Measurements from ENCODE around the gene CIAO2B.

Gene CIAO2B

DNA sequence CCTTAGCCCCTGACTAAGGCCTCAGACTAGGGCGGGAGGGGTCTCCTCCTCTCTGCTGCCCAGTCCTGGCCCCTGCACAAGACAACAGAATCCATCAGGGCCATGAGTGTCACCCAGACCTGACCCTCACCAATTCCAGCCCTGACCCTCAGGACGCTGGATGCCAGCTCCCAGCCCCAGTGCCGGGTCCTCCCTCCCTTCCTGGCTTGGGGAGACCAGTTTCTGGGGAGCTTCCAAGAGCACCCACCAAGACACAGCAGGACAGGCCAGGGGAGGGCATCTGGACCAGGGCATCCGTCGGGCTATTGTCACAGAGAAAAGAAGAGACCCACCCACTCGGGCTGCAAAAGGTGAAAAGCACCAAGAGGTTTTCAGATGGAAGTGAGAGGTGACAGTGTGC is 39.5 kb upstream of the CIAO2B start:
- no peak for DNase-seq (ENCODE audit: low read depth)
- H3K4me3 ChIP-seq (ENCODE audit: control insufficient read depth, low read depth, low read length): no peak overlapping the region
- TF ChIP-seq, protein P1, sequence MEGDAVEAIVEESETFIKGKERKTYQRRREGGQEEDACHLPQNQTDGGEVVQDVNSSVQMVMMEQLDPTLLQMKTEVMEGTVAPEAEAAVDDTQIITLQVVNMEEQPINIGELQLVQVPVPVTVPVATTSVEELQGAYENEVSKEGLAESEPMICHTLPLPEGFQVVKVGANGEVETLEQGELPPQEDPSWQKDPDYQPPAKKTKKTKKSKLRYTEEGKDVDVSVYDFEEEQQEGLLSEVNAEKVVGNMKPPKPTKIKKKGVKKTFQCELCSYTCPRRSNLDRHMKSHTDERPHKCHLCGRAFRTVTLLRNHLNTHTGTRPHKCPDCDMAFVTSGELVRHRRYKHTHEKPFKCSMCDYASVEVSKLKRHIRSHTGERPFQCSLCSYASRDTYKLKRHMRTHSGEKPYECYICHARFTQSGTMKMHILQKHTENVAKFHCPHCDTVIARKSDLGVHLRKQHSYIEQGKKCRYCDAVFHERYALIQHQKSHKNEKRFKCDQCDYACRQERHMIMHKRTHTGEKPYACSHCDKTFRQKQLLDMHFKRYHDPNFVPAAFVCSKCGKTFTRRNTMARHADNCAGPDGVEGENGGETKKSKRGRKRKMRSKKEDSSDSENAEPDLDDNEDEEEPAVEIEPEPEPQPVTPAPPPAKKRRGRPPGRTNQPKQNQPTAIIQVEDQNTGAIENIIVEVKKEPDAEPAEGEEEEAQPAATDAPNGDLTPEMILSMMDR (conservative IDR thresholded peaks at IDR 0.05; ENCODE audit: control insufficient read depth, insufficient read depth, low read depth, low read length): no peak

DNA sequence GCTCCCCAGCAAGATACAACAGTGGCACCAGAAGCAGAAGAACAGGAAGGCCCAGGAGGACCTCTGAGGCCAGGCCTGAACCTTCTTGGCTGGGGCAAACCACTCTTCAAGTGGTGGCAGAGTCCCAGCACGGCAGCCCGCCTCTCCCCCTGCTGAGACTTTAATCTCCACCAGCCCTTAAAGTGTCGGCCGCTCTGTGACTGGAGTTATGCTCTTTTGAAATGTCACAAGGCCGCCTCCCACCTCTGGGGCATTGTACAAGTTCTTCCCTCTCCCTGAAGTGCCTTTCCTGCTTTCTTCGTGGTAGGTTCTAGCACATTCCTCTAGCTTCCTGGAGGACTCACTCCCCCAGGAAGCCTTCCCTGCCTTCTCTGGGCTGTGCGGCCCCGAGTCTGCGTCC is 38.8 kb upstream of the CIAO2B start:
- TF ChIP-seq, protein P1 (conservative IDR thresholded peaks at IDR 0.05; ENCODE audit: control insufficient read depth, insufficient read depth, low read depth, low read length): no peak
- DNase-seq (ENCODE audit: low read depth): no peak
- no peak overlapping the region for H3K4me3 ChIP-seq (ENCODE audit: control insufficient read depth, low read depth, low read length)

DNA sequence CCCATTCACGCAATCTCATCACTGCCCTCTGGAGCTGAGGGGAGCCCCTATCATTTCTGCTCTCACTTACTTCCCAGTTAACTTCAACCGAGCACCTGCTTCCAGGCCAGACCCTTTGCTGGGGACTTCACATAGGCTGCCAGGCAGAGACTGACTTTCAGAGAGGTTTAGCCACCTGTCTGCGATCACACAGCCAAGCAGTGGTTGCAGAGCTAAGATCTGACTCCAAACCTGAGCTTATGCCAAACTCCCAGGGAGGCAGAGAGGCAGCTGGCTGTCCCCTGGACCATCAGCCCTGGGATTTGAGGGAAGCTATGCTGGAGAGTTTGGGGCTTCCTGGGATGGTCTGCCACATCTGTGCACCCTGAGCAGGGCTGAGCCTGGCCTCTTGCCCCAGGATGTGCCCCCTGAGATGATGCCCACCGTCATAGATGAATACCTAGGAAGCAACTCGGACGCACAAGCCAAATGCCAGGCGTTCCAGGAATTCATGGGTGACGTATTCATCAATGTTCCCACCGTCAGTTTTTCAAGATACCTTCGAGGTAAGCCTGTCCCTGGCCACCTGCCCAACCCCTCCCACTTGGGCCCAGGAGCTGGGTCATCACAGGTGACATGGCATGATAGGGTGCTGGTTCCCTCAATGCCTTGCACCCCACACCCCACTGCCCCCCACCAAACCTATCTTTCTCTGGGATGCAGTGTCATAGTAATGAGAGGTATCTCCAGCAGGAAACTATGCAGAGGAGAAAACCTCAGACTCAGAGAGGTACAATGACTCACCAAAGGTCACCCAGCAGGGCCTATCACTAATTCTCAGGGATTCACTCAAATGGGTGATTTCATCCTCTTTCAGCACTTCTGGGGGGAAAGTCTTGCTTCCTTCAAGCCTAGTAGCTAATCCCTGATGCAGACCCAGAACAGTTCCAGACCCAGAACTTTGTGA is 36.8 kb upstream of the CIAO2B start:
- peak; percentile 54 for DNase-seq (ENCODE audit: low read depth)
- no peak overlapping the region for H3K4me3 ChIP-seq (ENCODE audit: control insufficient read depth, low read depth, low read length)
- TF ChIP-seq, protein P1 (conservative IDR thresholded peaks at IDR 0.05; ENCODE audit: control insufficient read depth, insufficient read depth, low read depth, low read length): no peak

DNA sequence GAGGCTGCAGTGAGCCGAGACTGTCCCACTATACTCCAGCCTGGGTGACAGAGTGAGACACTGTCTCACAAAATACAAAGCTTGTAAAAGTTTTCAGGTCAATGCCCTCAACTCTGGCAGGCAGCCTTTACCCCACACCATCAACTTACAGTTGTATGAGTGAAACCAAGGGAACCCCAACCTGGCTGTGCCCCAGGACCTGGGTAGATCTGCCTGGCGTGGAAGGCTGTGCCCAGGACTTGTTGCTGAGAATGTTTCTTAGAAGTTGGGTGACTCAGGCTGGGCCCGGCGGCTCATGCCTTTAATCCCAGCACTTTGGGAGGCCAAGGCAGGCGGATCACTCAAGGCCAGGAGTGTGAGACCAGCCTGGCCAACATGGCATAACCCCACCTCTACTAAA is 34.6 kb upstream of the CIAO2B start:
- TF ChIP-seq, protein P1 (conservative IDR thresholded peaks at IDR 0.05; ENCODE audit: control insufficient read depth, insufficient read depth, low read depth, low read length): no peak

DNA sequence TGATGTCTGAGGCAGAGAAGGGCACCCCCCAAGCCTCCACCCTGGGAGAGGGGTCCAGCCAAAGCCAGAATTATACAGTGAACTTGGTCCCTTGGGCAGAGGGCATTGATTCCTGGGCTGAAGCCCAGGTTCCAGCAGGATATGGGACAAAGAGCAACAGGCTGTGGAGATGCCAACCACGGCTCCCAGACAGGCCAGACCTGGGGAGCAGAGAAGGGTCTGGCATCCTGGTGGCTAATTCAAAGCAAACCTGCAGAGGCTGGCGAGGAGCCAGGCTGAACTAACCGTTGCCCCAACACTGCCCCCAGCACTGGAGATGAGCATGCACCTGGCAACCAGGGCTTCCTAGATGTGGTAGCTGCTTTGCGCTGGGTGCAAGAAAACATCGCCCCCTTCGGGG is 29.8 kb upstream of the CIAO2B start:
- H3K4me3 ChIP-seq (ENCODE audit: control insufficient read depth, low read depth, low read length): no peak overlapping the region
- TF ChIP-seq, protein P1 (conservative IDR thresholded peaks at IDR 0.05; ENCODE audit: control insufficient read depth, insufficient read depth, low read depth, low read length): no peak
- DNase-seq (ENCODE audit: low read depth): no peak

More for the DNA sequence above, 34.6 kb upstream of the CIAO2B start:
- H3K4me3 ChIP-seq (ENCODE audit: control insufficient read depth, low read depth, low read length): no peak overlapping the region
- DNase-seq (ENCODE audit: low read depth): no peak

- DNase-seq (ENCODE audit: low read depth): no peak
- no peak overlapping the region for H3K4me3 ChIP-seq (ENCODE audit: control insufficient read depth, low read depth, low read length)
- TF ChIP-seq, protein P1 (conservative IDR thresholded peaks at IDR 0.05; ENCODE audit: control insufficient read depth, insufficient read depth, low read depth, low read length): no peak
Measured at GRCh38 chr16:66961914-66962313, 27.7 kb upstream of the CIAO2B start.

Data from fibroblast of mammary gland (primary cell).